NT2/D1 (cell line): ENCODE measurements around the gene DENND6B.

Experiments
- DNase-seq: peaks from one replicate; pipeline ENCODE4 v3.0.0-alpha.2; 2011; ENCODE audit warnings: low read depth, low spot score
- H3K27me3 ChIP-seq: 2 replicates; pipeline ENCODE4 v1.6.0; 2011; ENCODE audit warnings: mild to moderate bottlenecking; ENCODE audit not compliant: insufficient read length, insufficient read depth
- H3K36me3 ChIP-seq: 2 replicates; pipeline ENCODE4 v1.6.1; 2011; ENCODE audit warnings: mild to moderate bottlenecking, low read length, mixed read lengths; ENCODE audit not compliant: insufficient read depth, insufficient read length
- H3K4me1 ChIP-seq: 2 replicates; pipeline ENCODE4 v1.5.1; 2011; ENCODE audit not compliant: insufficient read depth, insufficient read length
- H3K4me3 ChIP-seq: 2 replicates; pipeline ENCODE4 v1.5.1; 2011; ENCODE audit warnings: low read depth; ENCODE audit not compliant: insufficient read length
- H3K9ac ChIP-seq: 2 replicates; pipeline ENCODE4 v1.6.0; 2011; ENCODE audit warnings: low read depth; ENCODE audit not compliant: insufficient read length
- H3K9me3 ChIP-seq: 2 replicates; pipeline ENCODE4 v1.5.1; 2011; ENCODE audit warnings: mild to moderate bottlenecking, low read length; ENCODE audit not compliant: insufficient read depth
- SUZ12 ChIP-seq: IDR thresholded peaks from 2 replicates; pipeline ENCODE4 v1.6.1; 2011; ENCODE audit not compliant: insufficient read length, insufficient read depth; ENCODE audit errors: extremely low read depth
- YY1 ChIP-seq: IDR thresholded peaks from 2 replicates; pipeline ENCODE4 v1.6.1; 2011; ENCODE audit not compliant: insufficient read length, insufficient read depth
- ZNF274 ChIP-seq: IDR thresholded peaks from 2 replicates; pipeline ENCODE4 v1.6.1; 2011; ENCODE audit warnings: mild to moderate bottlenecking, low read depth, low read length

DENND6B gene

GRCh38 chr22:50361688-50362087, 34.9 kb upstream of the DENND6B start:
- no peak for TF ChIP-seq ZNF274
- no peak for TF ChIP-seq YY1
- TF ChIP-seq SUZ12 = no peak
- no peak for DNase-seq
- Histone ChIP-seq H3K36me3 (peaks cover 16% of the 10 kb centered on the region), H3K4me1 (no peaks in the 10 kb centered on the region), H3K9ac (no peak overlapping the region), H3K9me3 (no peaks in the 10 kb centered on the region), H3K4me3 (no peak overlapping the region), H3K27me3 (no peaks in the 10 kb centered on the region)

- H3K9me3 ChIP-seq = no peaks in the 10 kb centered on the region
- no peaks in the 10 kb centered on the region for H3K27me3 ChIP-seq
- peaks cover 16% of the 10 kb centered on the region for H3K36me3 ChIP-seq
- no peak overlapping the region for H3K4me3 ChIP-seq
- no peak for DNase-seq
- H3K4me1 ChIP-seq = no peaks in the 10 kb centered on the region
- H3K9ac ChIP-seq = no peak overlapping the region
- no peak for TF ChIP-seq SUZ12
Measured at GRCh38 chr22:50361222-50361621, 34.4 kb upstream of the DENND6B start.

- Histone ChIP-seq H3K4me3 (no peak overlapping the region), H3K36me3 (peaks cover 16% of the 10 kb centered on the region), H3K9ac (no peak overlapping the region), H3K4me1 (no peaks in the 10 kb centered on the region), H3K27me3 (no peaks in the 10 kb centered on the region), H3K9me3 (no peaks in the 10 kb centered on the region)
- no peak for TF ChIP-seq ZNF274
- TF ChIP-seq YY1 = no peak
- TF ChIP-seq SUZ12 = no peak
- DNase-seq = no peak
Measured at GRCh38 chr22:50360578-50360977, 33.8 kb upstream of the DENND6B start.

- Histone ChIP-seq H3K27me3 (no peaks in the 10 kb centered on the region), H3K9ac (no peak overlapping the region), H3K9me3 (no peaks in the 10 kb centered on the region), H3K4me1 (no peaks in the 10 kb centered on the region), H3K4me3 (no peak overlapping the region), H3K36me3 (peaks cover 25% of the 10 kb centered on the region)
- DNase-seq = no peak
- TF ChIP-seq SUZ12 (no peak), YY1 (no peak), ZNF274 (no peak)
Measured at GRCh38 chr22:50357756-50358155, 30.9 kb upstream of the DENND6B start.

- Histone ChIP-seq H3K36me3 (peaks cover 27% of the 10 kb centered on the region), H3K9ac (no peak overlapping the region), H3K27me3 (no peaks in the 10 kb centered on the region), H3K4me3 (no peak overlapping the region), H3K9me3 (no peaks in the 10 kb centered on the region), H3K4me1 (no peaks in the 10 kb centered on the region)
- no peak for DNase-seq
- TF ChIP-seq SUZ12 = no peak
- TF ChIP-seq ZNF274 = no peak
- TF ChIP-seq YY1 = no peak
Measured at GRCh38 chr22:50357222-50357621, 30.4 kb upstream of the DENND6B start.

- no peaks in the 10 kb centered on the region for H3K4me1 ChIP-seq
- H3K9ac ChIP-seq = no peak overlapping the region
- DNase-seq = no peak
- no peaks in the 10 kb centered on the region for H3K27me3 ChIP-seq
- H3K4me3 ChIP-seq = no peak overlapping the region
- H3K36me3 ChIP-seq = peaks cover 25% of the 10 kb centered on the region
- TF ChIP-seq YY1 = no peak
- H3K9me3 ChIP-seq = no peaks in the 10 kb centered on the region
Measured at GRCh38 chr22:50356186-50356585, 29.4 kb upstream of the DENND6B start.

GRCh38 chr22:50348058-50348457, 21.2 kb upstream of the DENND6B start:
- DNase-seq = no peak
- Histone ChIP-seq H3K27me3 (no peaks in the 10 kb centered on the region), H3K9me3 (no peaks in the 10 kb centered on the region), H3K4me3 (no peak overlapping the region), H3K4me1 (no peaks in the 10 kb centered on the region), H3K36me3 (peaks cover 29% of the 10 kb centered on the region), H3K9ac (no peak overlapping the region)
- TF ChIP-seq SUZ12 (no peak), ZNF274 (no peak), YY1 (no peak)

GRCh38 chr22:50347157-50347556, 20.3 kb upstream of the DENND6B start:
- TF ChIP-seq SUZ12 (no peak), ZNF274 (no peak), YY1 (no peak)
- no peak overlapping the region for H3K4me3 ChIP-seq
- no peak overlapping the region for H3K9ac ChIP-seq
- H3K27me3 ChIP-seq = no peaks in the 10 kb centered on the region
- DNase-seq = no peak
- no peaks in the 10 kb centered on the region for H3K4me1 ChIP-seq
- no peaks in the 10 kb centered on the region for H3K9me3 ChIP-seq
- H3K36me3 ChIP-seq = peaks cover 24% of the 10 kb centered on the region
